ENCODE data around the gene UBA3.
A peak's percentile ranks its signal among the peaks of the same experiment; 100 is the strongest.

UBA3 gene

DNA sequence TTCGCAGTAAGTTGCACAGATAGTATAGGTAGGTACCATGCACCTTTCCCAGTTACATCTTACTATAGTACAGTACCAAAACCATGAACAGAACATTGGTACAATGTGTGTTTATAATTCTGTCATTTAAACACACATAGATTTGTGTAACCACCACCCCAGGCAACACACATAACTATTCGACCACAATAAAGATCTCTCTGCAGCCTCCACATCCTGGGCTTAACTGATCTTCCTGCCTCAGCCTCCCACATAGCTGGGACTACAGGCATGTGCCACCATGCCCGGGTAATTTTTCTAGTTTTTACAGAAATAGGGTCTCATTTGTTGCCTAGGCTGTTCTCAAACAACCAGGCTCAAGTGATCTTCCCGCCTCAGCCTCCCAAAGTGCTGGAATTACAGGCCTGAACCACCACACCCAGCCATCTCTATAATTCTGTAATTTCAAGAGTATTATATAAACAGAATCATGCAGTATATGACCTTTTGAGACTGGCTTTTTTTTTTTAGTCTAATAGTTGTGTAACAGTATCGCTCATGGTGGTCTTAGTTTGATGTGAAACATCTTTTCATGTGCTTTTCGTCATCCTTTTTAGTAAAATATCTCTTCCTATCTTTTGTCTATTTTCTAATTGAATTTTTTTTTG, 14.7 kb downstream of the UBA3 start:
- DNase-seq: no peak

DNA sequence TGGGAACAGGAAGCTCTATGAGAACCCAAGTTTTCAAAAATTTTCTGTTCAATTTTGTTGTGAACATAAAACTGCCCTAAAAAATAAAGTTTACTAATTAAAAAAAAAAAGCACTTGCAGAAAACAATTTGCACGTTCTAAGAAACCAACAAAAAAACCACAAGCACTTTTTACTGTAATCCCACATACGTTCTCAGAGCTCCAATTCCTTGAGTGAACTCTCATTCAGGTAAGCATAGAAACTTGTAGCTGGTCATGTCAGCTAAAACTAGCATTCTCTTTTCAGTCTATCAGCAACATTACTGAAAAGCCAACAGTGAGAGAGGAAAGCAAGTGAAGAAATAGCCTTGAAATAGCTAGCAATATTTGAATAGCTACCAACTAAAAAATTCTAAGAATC, 16.5 kb downstream of the UBA3 start:
- no peak for DNase-seq

GRCh38 chr3:69059688-69060087, 20.5 kb downstream of the UBA3 start:
- no peak for DNase-seq

- DNase-seq: no peak
Measured at GRCh38 chr3:69058947-69059224, 21.3 kb downstream of the UBA3 start.

- DNase-seq: no peak
Measured at GRCh38 chr3:69058180-69058946, 21.8 kb downstream of the UBA3 start.

GRCh38 chr3:69052472-69052898, 27.7 kb downstream of the UBA3 start:
- no peak for DNase-seq

DNA sequence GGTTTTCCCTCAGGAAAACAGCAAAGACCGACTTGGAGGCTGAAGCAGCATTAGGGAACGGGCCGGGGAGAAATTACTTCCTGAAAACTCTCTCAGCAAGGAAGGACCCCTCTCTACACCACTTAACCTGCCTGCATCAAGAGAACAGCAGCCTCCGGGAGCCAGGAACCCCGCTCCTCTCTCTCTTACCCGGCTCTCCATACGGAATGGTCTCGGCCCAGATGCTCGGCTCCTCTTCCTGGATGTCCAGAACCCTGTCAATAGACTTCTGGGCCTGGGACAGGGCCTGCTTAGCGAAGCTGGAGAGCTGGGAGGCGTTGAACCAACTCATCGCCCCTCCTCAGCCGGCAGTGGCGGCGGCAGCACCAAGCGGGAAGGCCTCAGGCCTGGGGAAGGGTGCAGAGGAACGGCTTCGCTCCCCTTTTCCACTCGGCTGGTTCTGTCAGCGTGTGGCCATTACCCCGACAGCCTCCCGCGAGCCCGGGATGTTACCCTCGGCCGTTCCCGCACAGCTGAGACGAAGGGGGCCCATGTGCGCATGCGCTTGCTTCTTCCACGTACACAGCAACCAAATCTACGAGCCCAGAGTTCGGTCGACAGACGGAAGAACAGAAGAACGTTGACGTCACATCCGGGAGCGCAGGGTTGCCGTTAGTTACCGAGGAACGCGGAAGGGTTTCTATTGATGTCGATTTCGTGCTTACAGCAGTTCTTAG, 28.3 kb downstream of the UBA3 start, which contains the start of gene TMF1:
Gene TMF1 (minus strand): TSS at position 578 of the 716 bp plus-strand sequence. CDS start 247 bp downstream, at position 331.
- no peak for DNase-seq

GRCh38 chr3:69048990-69049389, 31.2 kb downstream of the UBA3 start:
- DNase-seq: no peak

GRCh38 chr3:69044608-69045007, 35.6 kb downstream of the UBA3 start:
- DNase-seq: no peak

DNA sequence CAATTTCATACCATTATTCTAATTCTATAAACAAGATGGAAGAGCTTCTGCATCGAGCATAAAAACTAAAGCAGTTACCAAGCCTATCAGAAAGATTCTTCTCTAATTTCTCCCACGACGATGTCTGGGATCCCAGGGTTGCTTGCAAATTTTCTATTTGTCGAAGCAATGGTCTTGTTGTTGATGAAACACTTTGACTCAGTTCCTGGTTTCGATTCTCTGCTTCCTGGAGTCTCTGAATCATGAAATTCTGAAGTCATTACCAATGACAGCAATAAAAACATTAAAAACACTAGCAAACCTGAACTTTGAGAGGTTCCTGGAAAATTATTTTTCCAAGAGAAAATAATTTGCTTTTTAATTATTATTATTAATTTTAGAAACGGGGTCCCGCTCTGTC, 46.7 kb downstream of the UBA3 start:
- DNase-seq: no peak

DNA sequence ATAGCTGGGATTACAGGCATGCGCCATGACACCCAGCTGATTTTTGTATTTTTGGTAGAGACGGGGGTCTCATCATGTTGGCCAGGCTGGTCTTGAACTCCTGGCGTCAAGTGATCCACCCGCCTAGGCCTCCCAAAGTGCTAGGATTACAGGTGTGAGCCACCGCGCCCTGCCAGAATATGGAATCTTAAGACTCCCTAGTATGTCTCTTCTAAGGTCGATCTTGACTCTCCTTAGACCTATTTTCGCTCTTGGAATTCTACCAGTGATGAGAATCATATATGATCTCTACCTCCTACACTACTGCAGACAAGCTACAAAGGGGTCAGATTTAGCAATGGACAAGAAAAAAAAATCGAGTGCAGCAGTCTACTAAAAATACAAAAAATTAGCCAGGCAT, 47.4 kb downstream of the UBA3 start:
- no peak for DNase-seq

DNA sequence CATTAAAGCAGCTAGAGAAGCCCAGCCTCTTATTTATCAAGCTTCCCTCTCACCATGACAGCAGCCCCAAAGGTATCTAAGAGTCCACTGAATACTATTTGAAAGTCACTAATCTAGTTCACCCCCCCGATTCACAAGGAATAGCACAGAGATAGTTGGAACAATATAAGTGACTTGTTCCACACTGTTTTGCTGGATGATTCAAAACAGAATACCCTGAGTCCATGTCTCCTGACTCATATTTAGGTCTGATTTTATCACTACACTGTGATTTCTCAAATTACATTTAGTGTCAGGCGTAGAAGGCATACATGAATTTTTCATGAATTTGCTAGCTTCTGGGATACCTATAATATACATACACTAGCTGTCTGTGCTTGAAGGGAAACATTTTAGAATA, 48.0 kb downstream of the UBA3 start:
- no peak for DNase-seq

- no peak for DNase-seq
Measured at GRCh38 chr3:69031635-69032034, 48.5 kb downstream of the UBA3 start.

DNA sequence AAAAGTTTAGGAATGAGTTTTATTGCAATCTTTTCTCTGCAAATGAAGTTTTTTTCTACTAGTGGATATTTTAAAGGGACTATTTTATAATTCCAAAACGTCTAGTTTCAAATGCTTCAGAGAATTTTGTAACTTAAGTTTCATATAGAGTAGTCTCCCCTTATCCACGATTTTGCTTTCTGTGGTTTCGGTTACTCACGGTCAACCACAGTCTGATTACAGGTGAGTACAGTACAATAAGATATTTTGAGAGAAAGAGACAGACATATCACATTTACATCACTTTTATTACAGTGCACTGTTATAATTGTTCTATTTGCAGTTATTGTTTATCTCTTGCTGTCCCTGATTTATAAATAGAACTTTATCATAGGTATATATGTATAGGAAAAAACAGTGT, 59.3 kb downstream of the UBA3 start:
- no peak for DNase-seq

DNA sequence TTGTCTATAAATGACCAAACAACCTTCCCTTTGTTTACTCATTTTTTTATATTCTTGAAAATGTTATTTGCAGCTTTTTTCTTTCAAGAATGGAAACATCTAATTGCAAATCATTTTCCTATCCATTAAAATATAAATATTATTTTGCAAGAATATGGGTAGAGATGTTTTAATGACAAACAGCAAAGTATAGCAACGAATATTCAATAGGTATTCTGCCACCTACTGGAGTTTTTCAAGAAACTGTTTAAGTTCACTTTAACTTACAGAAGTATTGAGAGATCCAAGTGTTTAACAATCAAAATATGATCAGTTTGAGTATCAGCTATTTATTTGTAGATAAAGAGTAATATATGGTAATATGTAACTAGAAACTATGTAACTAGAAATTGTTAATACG, 59.7 kb downstream of the UBA3 start:
- DNase-seq: no peak

- no peak for DNase-seq
Measured at GRCh38 chr3:69016901-69017300, 63.3 kb downstream of the UBA3 start.

DNA sequence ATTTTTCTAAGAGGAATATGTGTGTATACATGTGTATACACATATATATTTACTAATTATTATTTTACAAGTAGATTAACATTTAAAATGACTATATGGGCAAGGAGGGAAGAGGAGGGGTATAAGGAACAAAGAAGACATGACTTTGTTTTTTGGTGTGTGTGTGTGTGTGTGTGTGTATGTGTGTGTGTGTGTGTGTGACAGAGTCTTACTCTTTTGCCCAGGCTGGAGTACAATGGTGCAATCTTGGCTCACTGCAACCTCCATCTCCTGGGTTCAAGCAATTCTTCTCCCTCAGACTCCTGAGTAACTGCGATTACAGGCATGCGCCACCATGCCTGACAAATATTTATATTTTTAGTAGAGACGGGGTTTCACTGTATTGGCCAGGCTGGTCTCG, 64.1 kb downstream of the UBA3 start:
- no peak for DNase-seq

DNA sequence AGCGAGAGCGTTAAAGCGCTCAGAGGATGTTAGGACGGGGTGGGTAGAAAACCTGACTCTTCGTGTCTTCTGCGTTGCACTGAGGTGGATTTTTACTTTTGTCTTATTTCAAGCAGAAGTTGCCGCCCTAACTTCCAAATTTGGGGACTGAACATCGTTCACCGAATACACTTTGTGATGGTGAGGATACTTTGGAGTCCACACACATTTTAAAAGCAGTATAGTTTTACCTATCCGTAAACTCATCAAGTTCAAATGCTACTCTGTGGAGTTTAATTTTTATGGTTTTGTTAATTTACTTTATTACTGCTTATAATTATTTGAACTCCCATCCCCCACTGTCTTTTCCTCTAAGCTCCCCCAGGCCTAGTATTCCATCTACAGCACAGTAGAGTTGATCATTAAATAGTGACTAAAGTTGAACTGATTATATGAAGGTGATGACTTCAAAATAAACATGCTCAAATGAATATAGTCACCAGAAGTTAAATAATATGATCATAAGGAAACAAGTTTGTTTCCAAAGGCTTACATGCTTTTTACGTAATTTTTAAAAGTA, 66.1 kb downstream of the UBA3 start:
- no peak for DNase-seq

DNA sequence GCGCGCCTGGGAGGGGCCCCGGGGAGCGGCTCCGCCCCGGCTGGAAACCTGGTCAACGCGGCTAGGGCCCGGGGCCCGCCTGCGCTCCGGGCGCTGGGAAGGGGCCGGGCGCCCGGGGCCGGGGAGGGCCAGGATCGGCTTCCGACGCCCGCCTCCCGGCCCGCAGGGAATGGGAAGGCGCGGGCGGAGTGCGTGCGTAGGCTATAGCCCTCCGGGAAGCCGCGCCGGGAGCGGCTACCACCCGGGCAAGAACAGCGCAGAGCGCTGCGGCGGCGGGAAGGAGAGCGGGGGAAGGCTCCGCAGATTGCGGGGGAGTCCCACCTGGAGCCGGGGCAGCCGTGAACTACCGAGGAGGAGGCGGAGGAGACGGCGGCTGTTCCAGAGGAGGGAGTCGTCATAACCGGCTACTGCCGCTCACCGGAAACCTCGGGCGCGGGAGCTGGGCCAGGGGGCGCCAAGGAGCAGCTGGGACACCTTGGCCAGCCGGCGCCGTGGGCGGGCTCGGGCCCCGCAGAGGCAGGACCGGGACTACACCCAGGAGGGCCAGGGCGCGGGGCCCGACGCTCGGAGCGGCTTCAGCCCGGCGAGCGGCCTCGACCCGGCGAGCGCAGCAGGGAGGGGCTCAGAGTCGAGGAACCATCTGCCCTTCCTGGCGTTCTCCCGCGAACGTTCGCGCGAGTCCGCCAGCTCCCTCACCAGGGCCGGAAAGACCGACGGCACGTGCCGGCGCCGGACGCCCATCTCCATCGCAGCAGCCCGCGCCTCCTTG, 66.7 kb downstream of the UBA3 start, which contains the start of gene EOGT:
Gene EOGT (minus strand): TSS at position 432 of the 769 bp plus-strand sequence. CDS start 3,838 bp downstream, outside the sequence.
- DNase-seq: peak; percentile 69

DNA sequence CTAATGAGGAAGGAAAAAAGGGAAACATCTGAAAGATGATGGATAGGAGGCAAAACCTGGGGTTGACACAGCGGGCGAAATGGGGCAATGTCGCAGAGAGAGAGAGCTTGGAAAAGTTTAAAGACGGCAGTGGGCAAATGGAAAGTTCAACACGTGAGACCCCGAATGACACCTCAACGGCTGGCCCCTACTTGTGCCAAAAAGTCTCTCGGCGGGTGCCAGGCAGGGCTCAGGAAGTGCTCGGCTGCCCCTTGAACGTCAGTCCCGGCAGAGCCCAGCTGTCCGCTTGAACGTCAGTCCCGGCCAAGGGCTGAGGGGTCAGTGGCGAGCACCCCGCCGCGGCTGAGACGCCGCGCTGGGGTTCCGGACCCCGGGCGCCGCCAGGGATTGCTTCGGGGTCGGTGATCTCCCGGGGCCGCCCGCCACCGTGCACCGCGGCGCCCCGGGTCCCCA, 67.3 kb downstream of the UBA3 start:
- DNase-seq: no peak

GRCh38 chr3:69012100-69012799, 67.9 kb downstream of the UBA3 start:
- DNase-seq: no peak

GRCh38 chr3:69011096-69011730, 69.0 kb downstream of the UBA3 start:
- no peak for DNase-seq
